ENCODE measurements around the gene COTL1. TPM values are rescaled to one million over a fixed set of nuclear protein-coding genes. Genes with fewer than 3 reads are reported as not detected.

COTL1 gene
- total and polyA plus RNA-seq, 9 of the 15 experiments (the other 6 are each of a cell fraction or from before 2014, with no cell fraction given), result 27.7 to 185 (median 72.5) TPM

- no peak for TF ChIP-seq BRF1 (IDR thresholded peaks at IDR 0.05; ENCODE audit: borderline replicate concordance, extremely low read depth, insufficient read length)
These were observed 70.3 kb downstream of the COTL1 start (continued) for GRCh38 chr16:84547546-84548061.

DNA sequence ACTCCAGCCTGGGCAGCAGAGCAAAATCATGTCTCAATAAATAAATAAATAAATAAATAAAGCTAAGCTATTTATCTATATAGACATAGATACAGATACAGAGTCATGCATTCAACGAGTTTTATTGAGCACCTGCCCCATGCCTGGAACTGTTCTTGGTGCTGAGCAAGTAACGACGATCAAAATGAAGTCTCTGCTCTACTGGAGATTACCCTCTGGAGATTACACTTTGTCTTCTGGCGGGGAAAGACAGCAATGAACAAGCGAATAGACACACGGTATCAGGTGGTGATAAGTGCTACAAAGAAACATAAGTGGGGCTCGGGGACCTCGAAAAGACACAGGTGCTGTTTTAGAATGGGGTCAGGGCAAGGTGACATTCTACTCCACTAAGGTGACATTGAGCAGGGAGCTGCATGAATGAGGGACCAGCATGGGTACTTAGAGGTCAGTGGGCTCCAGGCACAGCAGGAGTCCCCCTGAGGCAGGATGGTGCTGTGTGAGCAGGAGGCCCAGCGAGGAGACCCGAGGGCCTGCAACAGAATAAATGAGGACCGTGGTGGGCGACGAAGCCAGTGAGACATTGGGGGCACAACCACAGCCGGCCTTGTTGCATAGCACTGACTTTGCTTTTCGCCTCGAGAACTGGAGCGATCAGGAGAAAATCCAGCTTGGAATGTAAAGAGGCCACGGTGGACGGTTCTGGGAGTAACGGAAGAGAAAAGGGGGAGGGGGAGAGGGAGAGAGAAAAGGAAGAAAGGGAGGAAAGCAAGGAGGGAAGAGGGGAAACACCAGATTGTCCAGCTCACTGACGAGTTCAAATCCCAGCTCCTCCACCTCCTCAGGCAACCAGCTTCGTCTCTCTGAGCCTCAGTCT is 71.0 kb downstream of the COTL1 start:
- ATAC-seq (peak; percentile 23), DNase-seq (ENCODE audit: extremely low read depth in 1 of 4, low spot score in 3 of 4) (no peak), FAIRE-seq (no peak)
- no TSS peak for BruUV-seq (replicated peaks)
- H3K4me1 ChIP-seq (replicated peaks in 1 of 2; ENCODE audit: control insufficient read depth in 2 of 2, insufficient read depth in 2 of 2, low read length in 2 of 2), result peaks cover 27 to 32% of the 10 kb centered on the region in 2 experiments
- no peak overlapping the region; the same call in 1 of the 2 replicates for H3K4me2 ChIP-seq (ENCODE audit: insufficient read depth, low read length)
- no peaks in the 10 kb centered on the region for H3K36me3 ChIP-seq (ENCODE audit: control insufficient read depth, insufficient read depth, low read length)
- H4K20me1 ChIP-seq (replicated peaks; ENCODE audit: control insufficient read depth, insufficient read depth, low read length), result no peaks in the 10 kb centered on the region
- POLR2A ChIA-PET, result interaction anchor here (0.5 to 1.1 kb wide), 4 partner anchors 9 to 28 kb away, joined by 3 to 4 read pairs (median 3); no protein-coding TSS in a partner anchor
- H3K79me2 ChIP-seq (ENCODE audit: control insufficient read depth, insufficient read depth, low read length), result no peaks in the 10 kb centered on the region
- no peaks in the 10 kb centered on the region for H3K9me1 ChIP-seq (ENCODE audit: control insufficient read depth, insufficient read depth, low read length)
- intact Hi-C loops (cut with micrococcal nuclease) (no loop called here), in situ Hi-C loops (cut with MboI) (no loop called here)
- no peaks in the 10 kb centered on the region for H3K9me3 ChIP-seq (replicated peaks; ENCODE audit: control insufficient read depth, insufficient read depth, low read depth, low read length)
- H3K27me3 ChIP-seq (ENCODE audit: control insufficient read depth in 2 of 2, insufficient read depth in 2 of 2, low read length in 2 of 2), result peaks cover 0 to 7% of the 10 kb centered on the region in 2 experiments; a peak in 2 of 5 replicates
- CTCF ChIA-PET (ENCODE audit: low intra/inter-chr PET ratio), result no interaction called here
- WGBS (ENCODE audit: insufficient coverage, low coverage, missing lambda C conversion rate), result 47% methylated on average over 21 of the region's 22 CpGs
- H3K4me3 ChIP-seq, result no peak overlapping the region
- peak overlapping the region in 1 of 2 experiments; percentile 17; a peak in 1 of 4 replicates for H3K9ac ChIP-seq (ENCODE audit: insufficient read depth in 1 of 2, low read depth in 2 of 2, low read length in 2 of 2)
- peak overlapping the region; percentile 53; the same call in 1 of the 2 replicates for H2AFZ ChIP-seq (ENCODE audit: low read depth, low read length)
- no peak overlapping the region for H3K27ac ChIP-seq (ENCODE audit: extremely low read depth, low read depth, low read length)
- TF ChIP-seq CBFA2T3 (IDR thresholded peaks at IDR 0.05) (peak; percentile 59), C11orf30 (IDR thresholded peaks at IDR 0.05; ENCODE audit: low read depth) (no peak), HEY1 (CRISPR knock-in tag; IDR thresholded peaks at IDR 0.05; ENCODE audit: borderline replicate concordance) (no peak), TAL1 (IDR thresholded peaks at IDR 0.05) (peak; percentile 29; the same call in 1 of the 2 replicates), KDM1A (IDR thresholded peaks at IDR 0.05) (peak in 1 of 2 experiments; percentile 84; a peak in 2 of 4 replicates), CAMTA2 (CRISPR knock-in tag; conservative IDR thresholded peaks at IDR 0.05) (no peak), EHMT2 (IDR thresholded peaks at IDR 0.05) (peak; percentile 86), ESRRA (IDR thresholded peaks at IDR 0.05; ENCODE audit: borderline replicate concordance, low read depth) (peak; percentile 58), CBFA2T2 (conservative IDR thresholded peaks at IDR 0.05) (0 out of 2 replicates have a peak, but pooled peaks have one; percentile 4), RFX7 (CRISPR knock-in tag; IDR thresholded peaks at IDR 0.05) (no peak)
- TF ChIP-seq, protein P1, sequence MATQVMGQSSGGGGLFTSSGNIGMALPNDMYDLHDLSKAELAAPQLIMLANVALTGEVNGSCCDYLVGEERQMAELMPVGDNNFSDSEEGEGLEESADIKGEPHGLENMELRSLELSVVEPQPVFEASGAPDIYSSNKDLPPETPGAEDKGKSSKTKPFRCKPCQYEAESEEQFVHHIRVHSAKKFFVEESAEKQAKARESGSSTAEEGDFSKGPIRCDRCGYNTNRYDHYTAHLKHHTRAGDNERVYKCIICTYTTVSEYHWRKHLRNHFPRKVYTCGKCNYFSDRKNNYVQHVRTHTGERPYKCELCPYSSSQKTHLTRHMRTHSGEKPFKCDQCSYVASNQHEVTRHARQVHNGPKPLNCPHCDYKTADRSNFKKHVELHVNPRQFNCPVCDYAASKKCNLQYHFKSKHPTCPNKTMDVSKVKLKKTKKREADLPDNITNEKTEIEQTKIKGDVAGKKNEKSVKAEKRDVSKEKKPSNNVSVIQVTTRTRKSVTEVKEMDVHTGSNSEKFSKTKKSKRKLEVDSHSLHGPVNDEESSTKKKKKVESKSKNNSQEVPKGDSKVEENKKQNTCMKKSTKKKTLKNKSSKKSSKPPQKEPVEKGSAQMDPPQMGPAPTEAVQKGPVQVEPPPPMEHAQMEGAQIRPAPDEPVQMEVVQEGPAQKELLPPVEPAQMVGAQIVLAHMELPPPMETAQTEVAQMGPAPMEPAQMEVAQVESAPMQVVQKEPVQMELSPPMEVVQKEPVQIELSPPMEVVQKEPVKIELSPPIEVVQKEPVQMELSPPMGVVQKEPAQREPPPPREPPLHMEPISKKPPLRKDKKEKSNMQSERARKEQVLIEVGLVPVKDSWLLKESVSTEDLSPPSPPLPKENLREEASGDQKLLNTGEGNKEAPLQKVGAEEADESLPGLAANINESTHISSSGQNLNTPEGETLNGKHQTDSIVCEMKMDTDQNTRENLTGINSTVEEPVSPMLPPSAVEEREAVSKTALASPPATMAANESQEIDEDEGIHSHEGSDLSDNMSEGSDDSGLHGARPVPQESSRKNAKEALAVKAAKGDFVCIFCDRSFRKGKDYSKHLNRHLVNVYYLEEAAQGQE (IDR thresholded peaks at IDR 0.05; ENCODE audit: borderline replicate concordance), result peak; percentile 75
- TF ChIP-seq, protein P1 (CRISPR knock-in tag; IDR thresholded peaks at IDR 0.05; ENCODE audit: low read depth), result no peak

All from K562 (cell line).